RWPE2 (cell line): ENCODE measurements around the gene NAPSA.

Source experiments
- ATAC-seq: fragments of 200-7000 bp; cut with Tn5 transposase; 3 replicates; pipeline ENCODE4 v1.9.1; 2021; ENCODE audit warnings: low read depth
- DNase-seq: peaks from one replicate; pipeline ENCODE4 v3.0.0-alpha.2; 2020; ENCODE audit warnings: low spot score
- H3K27ac ChIP-seq: fragments of 450-650 bp; 2 replicates; pipeline ENCODE4 v1.5.1; 2017; ENCODE audit warnings: mild to moderate bottlenecking; ENCODE audit not compliant: poor library complexity, severe bottlenecking
- H3K27me3 ChIP-seq: fragments of 250-450 bp; sonication (Bioruptor Pico); 2 replicates; pipeline ENCODE4 v1.5.1; 2021; ENCODE audit warnings: mild to moderate bottlenecking, moderate library complexity; ENCODE audit not compliant: insufficient read depth, poor library complexity, severe bottlenecking
- H3K36me3 ChIP-seq: fragments of 250-450 bp; sonication (Bioruptor Pico); 2 replicates; pipeline ENCODE4 v1.5.1; 2020; ENCODE audit warnings: low read depth, mild to moderate bottlenecking, moderate library complexity
- H3K4me1 ChIP-seq: fragments of 250-450 bp; sonication (Bioruptor Pico); 2 replicates; pipeline ENCODE4 v1.5.1; 2021; ENCODE audit warnings: mild to moderate bottlenecking, moderate library complexity; ENCODE audit not compliant: insufficient read depth, poor library complexity, severe bottlenecking
- H3K4me3 ChIP-seq: fragments of 250-450 bp; sonication (Bioruptor Pico); 2 replicates; pipeline ENCODE4 v1.5.1; 2021; ENCODE audit warnings: mild to moderate bottlenecking, moderate library complexity; ENCODE audit not compliant: severe bottlenecking
- H3K9me3 ChIP-seq: fragments of 250-450 bp; sonication (Bioruptor Pico); 2 replicates; pipeline ENCODE4 v1.5.1; 2021; ENCODE audit warnings: mild to moderate bottlenecking, moderate library complexity; ENCODE audit not compliant: severe bottlenecking
- CTCF ChIP-seq: fragments of 450-650 bp; IDR thresholded peaks from one replicate; pipeline ENCODE4 v1.5.1; 2017; ENCODE audit warnings: mild to moderate bottlenecking, moderate library complexity; ENCODE audit not compliant: poor library complexity, severe bottlenecking

The NAPSA gene

GRCh38 chr19:50319156-50319555, 46.3 kb downstream of the NAPSA start:
- no peak overlapping the region for H3K4me3 ChIP-seq
- ATAC-seq: no peak

GRCh38 chr19:50318438-50318837, 47.0 kb downstream of the NAPSA start:
- Histone ChIP-seq H3K27me3 (peaks cover 29% of the 10 kb centered on the region), H3K27ac (no peak overlapping the region), H3K4me1 (no peaks in the 10 kb centered on the region), H3K36me3 (no peaks in the 10 kb centered on the region), H3K4me3 (no peak overlapping the region), H3K9me3 (no peaks in the 10 kb centered on the region)
- ATAC-seq (no peak), DNase-seq (no peak)
- TF ChIP-seq CTCF: no peak

More at GRCh38 chr19:50319156-50319555, 46.3 kb downstream of the NAPSA start:
- no peaks in the 10 kb centered on the region for H3K9me3 ChIP-seq
- H3K4me1 ChIP-seq: no peaks in the 10 kb centered on the region
- peaks cover 22% of the 10 kb centered on the region for H3K27me3 ChIP-seq
- no peak for TF ChIP-seq CTCF
- no peaks in the 10 kb centered on the region for H3K36me3 ChIP-seq
- DNase-seq: no peak
- H3K27ac ChIP-seq: no peak overlapping the region

- no peak for ATAC-seq
- Histone ChIP-seq H3K4me3 (no peak overlapping the region), H3K27ac (no peak overlapping the region), H3K27me3 (peaks cover 40% of the 10 kb centered on the region), H3K4me1 (no peaks in the 10 kb centered on the region), H3K36me3 (no peaks in the 10 kb centered on the region), H3K9me3 (no peaks in the 10 kb centered on the region)
- DNase-seq: no peak
- TF ChIP-seq CTCF: no peak
Measured at GRCh38 chr19:50317115-50317514, 48.3 kb downstream of the NAPSA start.

- Histone ChIP-seq H3K27ac (no peak overlapping the region), H3K9me3 (no peaks in the 10 kb centered on the region), H3K4me3 (no peak overlapping the region), H3K36me3 (no peaks in the 10 kb centered on the region), H3K27me3 (peaks cover 48% of the 10 kb centered on the region), H3K4me1 (no peaks in the 10 kb centered on the region)
- no peak for TF ChIP-seq CTCF
- DNase-seq (no peak), ATAC-seq (peak; percentile 51; the same call in 2 of the 3 replicates)
Measured at GRCh38 chr19:50315773-50316448, 49.5 kb downstream of the NAPSA start.
